T-helper 1 cell (primary cell): ENCODE results near the gene HYCC1.

Experiments
- DNase-seq, 5 donors: peaks; one replicate each; pipeline ENCODE4 v3.0.0-alpha.2; 2012 to 2020

The HYCC1 gene

DNA sequence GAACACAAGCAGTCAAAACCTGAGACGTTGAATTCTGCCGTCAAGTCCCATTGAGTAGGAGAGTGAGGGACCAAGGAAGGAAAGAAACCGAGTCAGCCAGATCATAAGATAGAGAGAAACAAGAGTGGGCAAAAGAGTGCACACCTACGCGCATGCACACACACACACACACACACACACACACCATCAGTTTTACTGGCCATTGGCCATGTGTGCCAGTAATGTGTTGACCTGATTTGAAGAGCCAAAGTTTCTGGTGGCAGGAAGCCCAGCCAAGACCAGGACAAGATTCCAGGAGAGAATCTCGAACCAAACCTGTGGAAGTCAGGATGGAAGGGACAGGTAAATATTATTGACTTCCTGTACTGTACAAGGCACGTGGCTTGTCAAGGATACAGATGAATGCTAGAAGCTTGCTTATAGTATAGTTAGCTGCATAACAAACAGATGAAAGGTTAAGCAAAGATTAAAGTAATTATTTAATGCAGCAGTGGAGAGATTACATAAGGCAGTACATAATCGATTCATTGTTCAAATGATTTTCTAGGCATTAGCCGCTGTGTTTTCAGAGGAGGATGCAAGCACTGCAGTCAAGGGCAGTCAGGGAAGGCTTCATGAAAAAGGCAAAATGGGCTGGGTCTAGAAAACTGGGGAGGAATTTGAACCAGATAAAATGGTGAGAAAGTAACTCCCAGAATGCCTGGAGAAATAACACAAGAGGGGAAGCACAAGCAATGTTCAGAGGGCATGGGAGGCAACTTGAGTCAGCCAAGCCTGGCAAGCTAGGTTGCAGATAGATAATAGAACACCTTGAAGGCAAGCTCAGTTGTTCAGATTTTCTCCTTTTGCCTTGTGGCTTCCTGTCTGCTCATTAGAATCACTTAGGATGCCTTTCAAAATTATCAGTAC lies 2.7 kb upstream of the HYCC1 start:
- DNase-seq, result no peak

GRCh38 chr7:23014681-23015080 lies 751 bp upstream of the HYCC1 start:
- DNase-seq, result peak in 1 of 5 donors; percentile 56

GRCh38 chr7:23012908-23013714 lies 819 bp downstream of the HYCC1 start:
- peak in 3 of 5 donors; percentile 6 to 19 (median 7) for DNase-seq

DNA sequence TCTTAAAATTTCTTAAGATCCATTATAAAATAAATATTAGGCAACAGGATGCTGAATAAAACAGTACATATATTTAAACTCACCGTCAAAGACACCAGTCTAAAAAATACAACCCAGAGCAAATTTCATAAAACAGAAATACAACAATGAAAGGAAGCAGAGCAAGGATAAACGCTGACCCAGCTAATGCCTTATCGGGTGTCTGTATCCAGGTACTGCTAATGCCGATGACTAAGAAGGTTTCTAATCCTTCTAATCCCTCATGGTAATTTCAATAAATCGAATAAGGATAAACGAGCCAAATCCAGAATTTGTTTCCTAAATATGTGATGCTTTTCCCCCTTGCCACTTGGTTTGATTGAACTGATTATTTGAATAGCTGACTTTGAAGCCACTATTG lies 1.7 kb downstream of the HYCC1 start:
- DNase-seq, result no peak

GRCh38 chr7:23011222-23011924 lies 2.6 kb downstream of the HYCC1 start:
- no peak for DNase-seq

DNA sequence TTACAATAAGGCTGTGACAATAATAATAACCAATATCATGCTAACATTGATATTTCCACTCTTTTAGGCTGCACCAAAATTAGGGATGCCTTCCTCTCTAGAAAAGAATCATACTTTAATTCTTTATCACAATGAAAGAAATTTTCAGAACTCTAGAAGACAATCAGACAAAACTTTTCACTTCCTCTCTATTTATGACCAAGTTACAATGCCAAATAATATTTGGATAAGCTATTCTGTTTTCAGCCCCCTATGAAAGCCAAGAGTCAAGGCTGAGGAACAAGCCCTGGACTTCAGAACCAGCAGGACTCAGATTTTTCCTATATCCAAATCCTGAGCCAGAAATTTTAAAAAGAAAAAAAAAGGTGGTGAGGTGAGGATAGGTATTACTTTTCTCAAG lies 4.6 kb downstream of the HYCC1 start:
- no peak for DNase-seq

- DNase-seq, result no peak
Measured at GRCh38 chr7:23004247-23004520, 9.7 kb downstream of the HYCC1 start.

- no peak for DNase-seq
Measured at GRCh38 chr7:23003505-23004246, 10.3 kb downstream of the HYCC1 start.

- no peak for DNase-seq
Measured at GRCh38 chr7:23002698-23003097, 11.2 kb downstream of the HYCC1 start.

- DNase-seq, result peak in 1 of 5 donors; percentile 44
Measured at GRCh38 chr7:23001610-23002009, 12.3 kb downstream of the HYCC1 start.

DNA sequence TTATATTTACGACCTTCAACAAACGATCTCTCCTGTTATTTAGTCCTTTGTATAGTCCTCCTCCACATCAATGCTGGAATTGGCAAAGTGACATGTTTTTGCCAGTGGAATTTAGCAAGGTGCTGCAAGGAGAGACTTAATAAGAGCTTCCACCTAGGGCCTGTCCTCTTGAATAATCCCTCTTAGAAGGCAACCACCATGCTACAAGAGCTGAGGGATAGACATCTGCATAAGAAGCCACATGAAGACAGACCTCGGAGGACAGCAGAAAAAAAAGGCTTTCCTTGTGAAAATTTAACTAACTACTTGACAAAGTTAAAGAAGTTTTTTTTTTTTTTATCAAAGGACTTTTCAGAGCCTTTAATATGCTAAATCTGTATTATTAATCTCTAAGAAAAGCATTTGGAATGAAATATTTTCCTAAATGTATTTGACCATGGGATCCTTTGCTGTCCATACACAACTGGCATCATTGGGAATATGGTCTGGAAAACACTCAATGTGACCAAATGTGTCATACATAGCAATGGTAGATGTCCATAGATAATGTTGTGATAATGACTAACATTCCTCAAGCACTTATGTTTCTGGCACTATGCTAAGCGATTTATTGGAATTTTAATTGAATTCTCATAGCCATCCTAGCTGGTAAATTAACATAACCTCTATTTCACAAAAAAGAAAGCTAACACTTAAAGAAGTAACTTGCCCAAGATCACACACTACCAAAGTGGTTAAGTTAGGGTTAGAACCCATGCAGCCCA lies 13.2 kb downstream of the HYCC1 start:
- DNase-seq, result no peak

DNA sequence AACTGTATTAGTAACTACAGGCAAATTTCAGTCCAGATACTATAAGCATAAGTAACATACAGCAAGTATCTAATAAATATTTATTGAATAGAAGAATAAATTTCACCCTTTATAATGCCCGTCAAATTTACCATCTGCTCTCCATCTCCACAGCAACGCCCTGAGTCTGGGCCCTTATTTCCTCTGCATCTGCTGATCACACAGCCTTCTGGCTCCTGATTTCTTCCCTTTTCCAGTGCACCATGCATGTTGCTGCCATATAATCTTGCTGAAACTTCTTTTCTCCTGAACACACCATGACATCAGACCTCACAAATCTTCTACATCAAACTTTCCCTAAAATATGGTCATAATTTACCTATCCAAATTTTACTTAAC lies 15.4 kb downstream of the HYCC1 start:
- no peak for DNase-seq

DNA sequence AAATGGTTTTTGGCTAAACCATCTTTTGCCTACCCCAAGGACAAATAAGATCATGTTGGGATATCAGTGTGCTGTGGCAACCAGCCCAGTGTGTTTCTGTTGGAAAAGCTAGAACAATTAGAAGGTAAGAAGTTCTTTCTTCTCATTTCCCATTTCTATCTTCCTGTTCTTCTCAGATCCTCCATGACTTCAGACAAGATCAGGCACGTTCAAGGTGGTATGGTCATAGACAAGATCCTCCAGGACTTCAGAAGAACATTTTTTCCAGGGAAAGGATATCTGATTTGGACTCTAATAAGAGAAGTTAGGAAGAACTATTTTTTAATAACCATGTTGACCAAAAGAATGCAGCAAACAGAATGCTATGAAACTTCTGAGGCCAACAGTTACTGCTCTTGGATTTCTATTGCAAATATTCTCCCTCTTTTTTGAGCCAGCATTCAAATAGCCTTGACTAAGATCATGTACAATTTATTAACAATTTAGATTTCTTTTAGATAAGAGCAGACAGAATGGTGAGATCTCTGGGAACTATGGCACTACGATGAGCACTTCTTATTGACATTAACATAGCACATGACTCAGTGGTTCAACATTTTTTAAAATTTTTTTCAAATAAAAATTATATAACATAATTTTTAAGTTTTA lies 15.9 kb downstream of the HYCC1 start:
- DNase-seq, result no peak

- DNase-seq, result no peak
Measured at GRCh38 chr7:22996470-22996869, 17.5 kb downstream of the HYCC1 start.

DNA sequence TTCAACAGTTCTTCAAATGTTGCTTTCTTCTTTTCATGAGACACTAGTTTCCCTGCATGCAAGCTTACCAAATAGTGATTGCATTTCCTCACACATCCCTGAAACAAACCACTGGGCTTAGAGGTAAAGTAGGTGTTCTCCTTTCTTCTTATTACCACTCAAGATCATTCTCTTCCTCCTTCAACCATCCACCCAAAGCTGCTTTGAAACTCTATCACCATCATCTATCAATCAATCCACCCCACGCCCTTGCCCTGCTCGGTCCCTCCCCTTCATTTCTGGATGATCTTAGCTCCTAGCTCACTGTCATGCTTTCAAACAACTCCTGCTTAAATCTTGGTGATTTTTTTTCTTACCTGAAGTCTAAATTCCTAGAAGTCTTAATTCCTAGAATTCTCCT lies 18.9 kb downstream of the HYCC1 start:
- DNase-seq, result no peak

DNA sequence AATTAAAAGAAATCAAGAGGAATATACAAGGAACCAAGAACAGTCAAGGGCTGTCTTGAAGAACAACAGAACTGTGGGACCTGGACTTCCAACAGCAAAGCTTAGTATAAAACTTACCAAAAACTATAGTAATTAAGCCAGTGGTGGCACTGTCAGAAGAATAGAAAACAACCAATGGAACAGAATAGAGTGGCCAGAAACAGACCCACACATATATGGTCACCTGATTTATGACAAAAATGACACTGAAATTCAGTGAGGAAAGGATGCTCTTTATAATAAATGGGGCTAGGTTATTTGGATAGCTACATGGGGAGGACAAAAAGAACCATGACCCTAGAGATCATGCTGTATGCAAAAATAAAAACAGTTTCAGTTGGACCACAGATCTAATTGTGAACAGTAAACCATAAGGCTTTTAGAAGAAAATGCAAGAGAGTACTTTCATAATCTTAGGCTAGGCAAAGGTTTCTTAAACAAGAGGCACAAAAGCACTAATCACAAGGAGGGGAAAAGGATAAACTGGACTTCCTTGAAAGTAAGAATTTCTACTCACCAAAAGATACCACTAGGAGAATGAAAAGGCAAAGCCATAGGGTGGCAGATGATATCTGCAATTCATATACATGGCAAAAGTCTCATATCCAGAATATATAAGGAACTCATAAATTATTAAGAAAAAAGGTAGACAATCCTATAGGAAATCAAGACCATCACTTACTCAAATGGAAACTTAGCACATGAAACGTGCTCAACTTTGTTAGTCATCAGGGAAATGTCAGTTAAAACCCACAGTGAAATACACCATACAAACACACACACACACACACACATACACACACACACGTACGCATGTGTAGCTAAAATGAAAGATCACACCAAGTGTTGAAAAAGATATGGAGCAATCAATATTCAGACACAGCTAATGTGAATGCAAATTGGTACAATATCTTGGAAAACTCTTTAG lies 20.8 kb downstream of the HYCC1 start:
- peak in 1 of 5 donors; percentile 77 for DNase-seq

GRCh38 chr7:22990588-22990949 lies 23.4 kb downstream of the HYCC1 start:
- DNase-seq, result no peak

DNA sequence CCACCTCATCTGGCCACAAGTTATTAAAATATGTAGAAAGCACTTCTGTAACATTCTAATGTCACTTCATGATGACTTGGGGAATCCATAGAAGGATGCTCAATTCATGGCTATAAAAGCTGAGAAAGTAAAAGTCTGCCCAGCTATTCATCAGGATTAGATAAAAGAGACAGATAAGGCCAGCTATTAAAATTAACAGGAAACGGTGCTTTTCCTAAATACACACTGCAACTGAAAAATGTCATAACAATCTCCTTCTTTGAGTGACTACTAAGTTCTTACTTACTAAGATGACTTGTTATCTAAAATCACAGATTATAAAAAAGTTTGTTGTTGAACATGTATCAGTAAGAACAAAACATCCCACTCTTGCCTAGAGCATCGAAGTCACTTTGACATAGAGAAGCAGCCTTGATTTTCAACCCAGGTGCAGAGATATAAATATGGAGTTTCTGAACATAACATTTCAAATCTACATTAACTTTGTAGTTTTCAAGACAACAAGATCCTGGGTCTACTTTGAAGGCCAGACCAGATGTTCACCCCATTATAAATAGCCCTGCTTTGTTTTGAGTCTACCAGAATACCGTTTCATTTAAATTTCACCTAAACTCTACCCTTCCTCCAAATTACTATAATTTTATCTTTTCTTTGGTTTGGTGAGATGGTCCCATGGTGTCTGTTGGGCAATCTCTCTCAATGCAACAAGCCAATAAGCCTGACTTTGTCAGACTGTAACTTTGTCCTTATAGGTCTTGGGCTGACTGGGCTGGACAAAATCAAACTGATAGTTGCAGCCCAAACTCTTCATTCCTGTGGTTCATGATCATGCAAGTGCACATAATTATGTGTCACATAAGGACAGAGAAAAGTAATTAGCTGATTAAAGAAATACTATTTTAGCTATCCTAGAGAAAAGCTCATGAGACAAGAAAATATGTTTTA lies 24.0 kb downstream of the HYCC1 start:
- no peak for DNase-seq

GRCh38 chr7:22985436-22985835 lies 28.5 kb downstream of the HYCC1 start:
- no peak for DNase-seq
